Epithelial cell of proximal tubule (primary cell): ENCODE data around the gene PDE1C. TPM values are rescaled to one million over a fixed set of nuclear protein-coding genes. Genes with fewer than 3 reads are reported as not detected.

Source experiments
- DNase-seq: peaks from one replicate; pipeline ENCODE4 v3.0.0-alpha.2; 2011; ENCODE audit warnings: low read depth
- H3K4me3 ChIP-seq: 2 replicates; pipeline ENCODE4 v1.5.1; 2011; ENCODE audit warnings: low read depth, mild to moderate bottlenecking, low read length
- CTCF ChIP-seq: conservative IDR thresholded peaks from 2 replicates; pipeline ENCODE4 v1.5.1; 2012; ENCODE audit warnings: low read depth, mild to moderate bottlenecking, low read length
- total RNA-seq: library from RNA; depleted of rRNA; stranded (reverse); fragments of >200 nt; gene quantifications from 2 replicates; pipeline ENCODE4 v1.2.3, GENCODE V29; 2015

PDE1C gene
- total RNA-seq, 1 donor from 2014 or later = 5.9 TPM

- no peak for DNase-seq
- no peak for TF ChIP-seq CTCF
- peak overlapping the region; percentile 5 for H3K4me3 ChIP-seq
Observed at GRCh38 chr7:32059289-32060011, 10.8 kb downstream of the PDE1C start.

- no peak for DNase-seq
- H3K4me3 ChIP-seq = no peak overlapping the region
- TF ChIP-seq CTCF = no peak
Observed at GRCh38 chr7:32058002-32058401, 12.2 kb downstream of the PDE1C start.

DNA sequence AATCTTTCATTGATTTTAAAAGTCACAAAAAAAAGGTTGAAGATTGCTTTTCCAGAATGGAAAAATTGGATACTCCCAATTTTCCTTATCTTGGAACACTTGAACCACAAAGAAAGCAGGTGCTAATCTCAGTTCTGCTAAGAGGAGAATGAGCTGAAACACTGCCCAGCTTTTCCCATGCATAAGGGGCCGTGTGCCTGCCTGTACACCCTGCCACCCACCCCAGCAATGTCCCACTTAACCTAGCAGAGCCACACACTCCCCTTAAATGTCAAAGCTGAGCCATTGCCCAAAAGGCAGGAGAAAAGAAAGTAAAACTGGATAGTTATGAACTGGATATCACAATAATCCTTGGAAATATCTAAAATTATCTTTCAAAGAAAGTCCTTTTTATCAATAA lies 13.4 kb downstream of the PDE1C start:
- no peak for DNase-seq
- TF ChIP-seq CTCF = no peak
- H3K4me3 ChIP-seq = no peak overlapping the region

DNA sequence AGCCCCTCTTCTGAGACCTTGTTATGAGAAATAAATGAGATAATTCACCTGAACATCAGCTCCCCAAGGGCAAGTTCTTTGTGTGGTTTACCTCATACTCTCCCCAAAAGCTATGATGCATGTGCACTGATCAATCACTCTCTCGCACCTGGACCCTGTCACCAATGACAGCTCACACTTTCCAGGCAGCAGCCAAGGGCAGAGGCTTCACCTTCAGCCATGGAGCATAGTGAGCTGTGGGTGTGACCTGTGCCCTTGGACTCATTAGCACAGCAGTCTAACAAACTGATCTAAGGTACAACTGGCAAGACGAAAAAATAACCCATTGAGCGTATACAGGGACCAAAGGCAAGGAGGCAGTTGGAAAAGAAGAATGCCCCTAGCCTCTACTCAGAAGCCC lies 17.0 kb downstream of the PDE1C start:
- no peak for TF ChIP-seq CTCF
- no peak for DNase-seq
- H3K4me3 ChIP-seq = no peak overlapping the region

GRCh38 chr7:32051128-32051527 lies 19.1 kb downstream of the PDE1C start:
- no peak for TF ChIP-seq CTCF
- no peak overlapping the region for H3K4me3 ChIP-seq
- DNase-seq = no peak

DNA sequence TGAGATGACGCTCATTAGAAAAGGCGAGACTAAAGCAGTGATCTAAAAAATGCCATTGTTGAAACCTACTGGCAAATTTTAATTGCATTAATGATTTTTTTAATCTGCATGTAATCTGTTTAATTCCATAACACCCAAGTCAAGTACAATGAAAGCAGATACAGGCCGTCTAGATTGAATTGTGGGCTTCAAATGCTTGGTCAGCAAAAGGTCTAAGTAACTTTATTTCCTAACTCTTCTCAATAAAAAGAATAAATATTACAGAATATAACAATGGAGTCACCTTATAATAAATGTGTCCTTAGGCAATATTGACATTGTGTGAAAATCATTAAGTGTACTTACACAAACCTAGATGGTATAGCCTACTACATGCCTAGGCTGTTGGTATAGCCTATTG lies 20.6 kb downstream of the PDE1C start:
- no peak overlapping the region for H3K4me3 ChIP-seq
- no peak for TF ChIP-seq CTCF
- DNase-seq = no peak

- no peak overlapping the region for H3K4me3 ChIP-seq
- no peak for DNase-seq
- TF ChIP-seq CTCF = no peak
Observed at GRCh38 chr7:32048970-32049491, 21.2 kb downstream of the PDE1C start.
